MM.1S (cell line): ENCODE results near the gene DCAF6.

Experiments used
- DNase-seq: peaks from one replicate; pipeline ENCODE4 v3.0.0-alpha.2; 2015
- H2AFZ ChIP-seq: fragments of 300-600 bp; sonication (generic); 2 replicates; pipeline ENCODE4 v1.6.0; 2016; ENCODE audit warnings: antibody characterized with exemption, low read length
- H3F3A ChIP-seq: fragments of 300-600 bp; sonication (generic); 2 replicates; pipeline ENCODE4 v1.6.1; 2016; ENCODE audit warnings: mild to moderate bottlenecking, antibody characterized with exemption, low read length, moderate library complexity, mixed read lengths; ENCODE audit not compliant: insufficient read depth
- H3K27ac ChIP-seq: fragments of 300-600 bp; sonication (generic); 2 replicates; pipeline ENCODE4 v1.5.1; 2016; ENCODE audit warnings: mild to moderate bottlenecking, low read length
- H3K27me3 ChIP-seq: fragments of 300-600 bp; sonication (generic); replicated peaks from 2 replicates; pipeline ENCODE4 v1.6.0; 2016; ENCODE audit warnings: low read length; ENCODE audit not compliant: insufficient read depth
- H3K36me3 ChIP-seq: fragments of 300-600 bp; sonication (generic); replicated peaks from 2 replicates; pipeline ENCODE4 v1.6.1; 2016; ENCODE audit warnings: mild to moderate bottlenecking, low read length, mixed read lengths; ENCODE audit not compliant: insufficient read depth
- H3K4me1 ChIP-seq: fragments of 300-600 bp; sonication (generic); 2 replicates; pipeline ENCODE4 v1.6.1; 2016; ENCODE audit warnings: low read length, mixed read lengths
- H3K4me2 ChIP-seq: fragments of 300-600 bp; sonication (generic); 2 replicates; pipeline ENCODE4 v1.6.0; 2016; ENCODE audit warnings: low read depth, low read length
- H3K4me3 ChIP-seq: fragments of 300-600 bp; sonication (generic); 2 replicates; pipeline ENCODE4 v1.5.1; 2016; ENCODE audit warnings: low read length, mixed read lengths
- H3K79me2 ChIP-seq: fragments of 300-600 bp; sonication (generic); 2 replicates; pipeline ENCODE4 v1.6.1; 2016; ENCODE audit warnings: mixed run types, low read length, mixed read lengths
- H3K9ac ChIP-seq: fragments of 300-600 bp; sonication (generic); 2 replicates; pipeline ENCODE4 v1.6.1; 2016; ENCODE audit warnings: low read length, mixed read lengths
- H3K9me2 ChIP-seq: fragments of 300-600 bp; sonication (generic); replicated peaks from 2 replicates; pipeline ENCODE4 v1.6.1; 2016; ENCODE audit warnings: mild to moderate bottlenecking, low read length, mixed read lengths; ENCODE audit not compliant: insufficient read depth
- H3K9me3 ChIP-seq: fragments of 300-600 bp; sonication (generic); replicated peaks from 2 replicates; pipeline ENCODE4 v1.6.1; 2016; ENCODE audit warnings: mild to moderate bottlenecking, low read length, mixed read lengths; ENCODE audit not compliant: insufficient read depth
- H4K20me1 ChIP-seq: fragments of 300-600 bp; sonication (generic); 2 replicates; pipeline ENCODE4 v1.6.1; 2016; ENCODE audit warnings: mild to moderate bottlenecking, low read length, moderate library complexity, mixed read lengths; ENCODE audit not compliant: insufficient read depth
- CTCF ChIP-seq: fragments of 300-600 bp; sonication (generic); IDR thresholded peaks from 2 replicates; pipeline ENCODE4 v1.5.1; 2016; ENCODE audit warnings: antibody characterized with exemption, low read length, mixed read lengths
- EZH2 ChIP-seq: fragments of 300-600 bp; sonication (generic); optimal IDR thresholded peaks from 2 replicates; pipeline ENCODE3; 2017; ENCODE audit warnings: low read depth, mild to moderate bottlenecking, antibody characterized with exemption, low read length, mixed read lengths
- EZH2phosphoT487 ChIP-seq: fragments of 300-600 bp; sonication (generic); IDR thresholded peaks from 2 replicates; pipeline ENCODE4 v1.6.1; 2018; ENCODE audit warnings: antibody characterized with exemption, low read length

The DCAF6 gene

DNA sequence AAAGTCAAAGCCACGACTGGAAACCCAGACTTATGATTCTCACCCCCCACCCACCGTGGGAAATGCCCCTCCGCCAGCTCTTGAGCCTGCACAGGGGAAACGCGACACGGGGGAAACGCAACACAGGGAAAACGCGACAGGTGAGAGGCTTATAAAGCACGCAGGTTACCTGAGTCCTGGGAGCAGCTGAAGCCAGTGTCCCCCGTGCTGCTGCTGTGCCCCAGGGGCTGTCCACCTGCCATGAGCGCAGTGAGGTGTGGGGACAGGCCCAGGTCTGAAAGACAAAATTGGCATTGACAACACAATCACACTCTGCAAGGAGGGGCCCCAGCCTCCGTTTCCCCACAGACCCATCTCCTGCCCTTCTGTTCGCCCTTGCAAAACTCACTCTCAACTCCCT is 153.9 kb downstream of the DCAF6 start:
- Histone ChIP-seq H3K4me1 (no peaks in the 10 kb centered on the region), H3K27me3 (no peaks in the 10 kb centered on the region), H3K9ac (no peak overlapping the region), H3F3A (no peaks in the 10 kb centered on the region), H3K36me3 (no peaks in the 10 kb centered on the region), H4K20me1 (no peaks in the 10 kb centered on the region), H3K27ac (no peak overlapping the region), H3K4me2 (no peak overlapping the region), H3K9me2 (no peaks in the 10 kb centered on the region), H3K4me3 (no peak overlapping the region), H3K79me2 (no peaks in the 10 kb centered on the region), H3K9me3 (no peaks in the 10 kb centered on the region), H2AFZ (no peak overlapping the region)
- DNase-seq: no peak
- TF ChIP-seq EZH2phosphoT487 (no peak), EZH2 (no peak), CTCF (no peak)

- H3K4me2 ChIP-seq: no peak overlapping the region
- no peak for DNase-seq
Measured at GRCh38 chr1:168091063-168091462, 154.6 kb downstream of the DCAF6 start.

DNA sequence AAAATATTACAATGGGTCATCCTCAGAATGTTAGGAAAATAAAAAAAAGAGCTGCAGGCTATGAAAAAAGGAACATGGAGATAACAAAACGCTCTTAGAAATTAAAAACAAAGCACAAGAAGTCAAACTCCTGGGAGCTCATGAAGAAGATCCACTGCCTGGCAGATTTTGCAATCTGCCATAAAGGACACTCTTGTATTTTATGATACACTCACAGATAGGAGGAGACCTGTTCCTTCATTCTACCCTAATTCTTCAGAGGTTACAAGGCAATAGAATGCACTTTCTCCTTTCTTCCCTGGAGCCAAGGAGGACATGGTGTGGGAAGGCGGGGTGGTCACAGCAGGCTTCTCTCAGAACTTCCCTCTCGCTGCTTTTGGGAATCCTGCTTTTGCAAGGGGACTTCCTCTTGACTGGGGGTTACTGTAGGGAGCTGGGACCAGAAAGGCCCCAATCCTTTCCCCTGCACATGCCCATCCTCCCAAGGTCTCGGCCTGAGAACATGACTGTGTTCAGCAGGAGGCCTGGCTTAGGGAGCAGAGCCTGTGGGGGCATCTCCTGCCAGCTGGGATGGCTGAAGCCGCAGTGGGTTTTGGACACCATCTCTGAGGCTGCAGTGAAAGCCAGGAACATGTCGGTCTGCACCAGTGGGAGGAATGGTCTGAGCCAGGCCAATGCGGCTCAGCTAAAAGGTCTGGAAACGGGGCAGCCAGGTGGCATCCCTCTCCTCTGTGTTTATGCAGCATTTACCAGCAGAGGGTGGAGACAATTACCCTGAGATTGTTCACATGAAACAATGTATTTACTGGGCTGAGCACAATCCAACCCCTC is 155.5 kb downstream of the DCAF6 start:
- Histone ChIP-seq H3K9ac (no peak overlapping the region), H3K36me3 (no peaks in the 10 kb centered on the region), H2AFZ (no peak overlapping the region), H3F3A (no peaks in the 10 kb centered on the region), H3K9me2 (no peaks in the 10 kb centered on the region), H3K4me2 (no peak overlapping the region), H3K79me2 (no peaks in the 10 kb centered on the region), H3K27me3 (no peaks in the 10 kb centered on the region), H3K9me3 (no peaks in the 10 kb centered on the region), H3K4me3 (no peak overlapping the region), H3K27ac (no peak overlapping the region), H4K20me1 (no peaks in the 10 kb centered on the region), H3K4me1 (no peaks in the 10 kb centered on the region)
- DNase-seq: no peak
- TF ChIP-seq EZH2phosphoT487 (no peak), EZH2 (no peak), CTCF (no peak)

More at GRCh38 chr1:168091063-168091462, 154.6 kb downstream of the DCAF6 start:
- H3K4me3 ChIP-seq: no peak overlapping the region
- no peaks in the 10 kb centered on the region for H3F3A ChIP-seq
- H3K9me3 ChIP-seq: no peaks in the 10 kb centered on the region
- H3K27me3 ChIP-seq: no peaks in the 10 kb centered on the region
- TF ChIP-seq EZH2phosphoT487 (no peak), CTCF (no peak), EZH2 (no peak)
- no peaks in the 10 kb centered on the region for H4K20me1 ChIP-seq
- no peak overlapping the region for H3K9ac ChIP-seq
- H3K4me1 ChIP-seq: no peaks in the 10 kb centered on the region
- no peak overlapping the region for H2AFZ ChIP-seq
- no peaks in the 10 kb centered on the region for H3K9me2 ChIP-seq
- H3K79me2 ChIP-seq: no peaks in the 10 kb centered on the region
- H3K36me3 ChIP-seq: no peaks in the 10 kb centered on the region
- H3K27ac ChIP-seq: no peak overlapping the region
